Jurkat, Clone E6-1 (cell line): ENCODE data around the gene RAB20.

Experiments
- DNase-seq: peaks from one replicate; pipeline ENCODE4 v3.0.0-alpha.2; 2011; ENCODE audit warnings: low read depth, low spot score
- H3K4me3 ChIP-seq: 2 replicates; pipeline ENCODE4 v1.5.1; 2011; ENCODE audit warnings: mild to moderate bottlenecking, low read length, control low read depth, moderate library complexity

Gene RAB20

DNA sequence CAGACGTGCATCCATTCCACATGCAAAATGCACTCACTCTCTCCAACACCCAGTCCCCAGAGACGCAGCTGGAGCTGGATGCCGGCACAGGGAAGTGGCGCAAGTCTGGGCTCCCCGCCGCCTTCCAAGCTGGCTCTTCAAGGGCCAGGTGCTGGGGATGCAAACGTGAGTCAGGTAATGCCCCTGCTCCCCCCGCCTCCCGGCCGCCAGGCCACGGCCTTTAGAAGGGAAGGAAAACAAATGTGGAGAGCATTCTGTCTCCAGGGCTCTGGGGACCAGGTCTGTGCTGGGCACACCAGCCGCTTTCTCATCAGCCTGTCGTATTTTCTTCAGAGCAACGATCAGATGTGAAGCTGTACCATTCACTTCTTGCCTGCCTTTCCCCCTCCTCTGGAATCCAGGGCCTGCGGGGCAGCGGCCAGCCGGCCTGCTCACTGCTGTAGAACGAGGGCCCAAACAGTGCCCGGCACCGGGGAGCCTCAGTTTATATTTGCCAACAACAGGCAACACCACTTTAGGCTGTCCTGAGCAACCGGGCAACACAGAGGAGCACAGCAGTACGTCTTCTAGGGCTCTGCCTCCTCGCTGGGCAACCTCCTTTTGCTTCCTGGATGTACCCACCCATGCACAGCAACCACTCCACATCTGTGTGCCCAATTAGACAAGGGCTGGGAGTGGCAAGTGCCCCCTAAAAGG is 3.8 kb downstream of the RAB20 start:
- H3K4me3 ChIP-seq: no peak overlapping the region
- DNase-seq: no peak

DNA sequence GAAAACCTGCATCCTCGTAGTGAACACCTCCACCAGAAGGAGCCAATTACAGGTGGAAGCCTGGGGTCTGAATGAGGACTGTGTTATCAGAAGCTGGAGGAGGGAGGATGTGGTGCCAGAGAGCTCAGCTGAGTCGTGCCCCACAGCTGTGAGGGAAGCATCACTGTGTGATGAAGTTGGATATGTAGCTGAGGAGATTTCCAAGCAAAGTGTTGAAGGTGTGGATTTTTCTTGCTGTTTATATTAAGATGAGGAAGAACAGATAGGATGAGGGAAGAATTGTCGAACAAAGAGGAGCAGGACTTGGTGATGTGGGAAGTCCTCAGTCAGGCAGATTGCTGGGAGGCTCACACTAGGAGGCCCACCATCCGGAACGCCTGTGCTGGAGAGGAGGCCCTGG is 4.4 kb downstream of the RAB20 start:
- no peak overlapping the region for H3K4me3 ChIP-seq
- no peak for DNase-seq

- no peak overlapping the region for H3K4me3 ChIP-seq
- DNase-seq: no peak
Measured at GRCh38 chr13:110556224-110556606, 5.3 kb downstream of the RAB20 start.

GRCh38 chr13:110555601-110556223 is 5.8 kb downstream of the RAB20 start:
- no peak for DNase-seq
- no peak overlapping the region for H3K4me3 ChIP-seq

- DNase-seq: no peak
- H3K4me3 ChIP-seq: no peak overlapping the region
Measured at GRCh38 chr13:110554946-110555345, 6.6 kb downstream of the RAB20 start.

DNA sequence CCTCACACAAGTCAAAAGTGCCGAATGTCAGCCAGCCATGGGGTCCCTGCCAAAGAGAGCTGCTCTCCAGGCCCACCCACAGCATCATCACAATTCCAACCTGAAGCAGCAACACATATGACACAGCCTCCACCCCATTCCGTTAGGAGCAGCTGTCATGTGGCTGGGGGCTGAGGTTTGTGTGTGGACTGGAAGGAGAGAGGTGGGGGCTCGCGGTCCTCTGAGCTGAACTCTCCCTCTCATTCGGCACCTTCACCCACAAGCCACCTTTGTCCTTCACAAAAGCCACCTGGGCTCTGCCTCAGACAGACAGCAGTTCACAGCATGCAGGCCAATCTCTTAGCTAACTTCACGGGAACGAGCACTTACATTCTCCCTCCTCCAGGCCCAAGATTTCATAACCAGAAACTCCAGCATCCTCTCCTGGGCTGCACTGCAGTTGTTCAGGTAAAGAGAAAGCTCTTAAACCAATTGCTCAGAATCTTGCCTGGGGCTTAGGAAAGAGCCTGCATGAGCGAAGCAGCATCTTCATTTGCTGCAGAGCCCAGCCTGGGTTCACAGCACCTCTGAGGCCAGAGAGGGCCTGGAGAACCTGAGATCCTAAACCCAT is 7.2 kb downstream of the RAB20 start:
- no peak for DNase-seq
- H3K4me3 ChIP-seq: no peak overlapping the region

DNA sequence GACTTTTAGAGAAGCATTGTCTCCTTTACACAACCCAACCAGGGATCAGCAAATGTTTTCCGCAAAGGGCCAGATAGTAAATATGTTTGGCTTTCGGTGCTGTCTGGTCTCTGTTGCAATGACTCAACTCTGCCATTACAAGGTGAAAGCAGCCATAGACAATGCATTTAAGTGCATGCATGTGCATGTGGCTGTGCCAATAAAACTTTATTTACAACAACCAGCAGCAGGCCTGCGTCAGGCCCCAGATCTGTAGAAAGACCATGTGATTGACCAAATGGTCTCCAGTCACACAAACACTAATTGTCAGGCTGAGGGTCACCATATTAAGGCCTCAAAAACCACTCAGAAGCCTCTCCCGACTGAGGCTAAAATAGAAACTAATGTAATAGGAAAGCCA is 8.1 kb downstream of the RAB20 start:
- no peak for DNase-seq
- no peak overlapping the region for H3K4me3 ChIP-seq

- H3K4me3 ChIP-seq: no peak overlapping the region
- DNase-seq: no peak
Measured at GRCh38 chr13:110552767-110553166, 8.8 kb downstream of the RAB20 start.

- no peak for DNase-seq
- H3K4me3 ChIP-seq: no peak overlapping the region
Measured at GRCh38 chr13:110551284-110551683, 10.2 kb downstream of the RAB20 start.

DNA sequence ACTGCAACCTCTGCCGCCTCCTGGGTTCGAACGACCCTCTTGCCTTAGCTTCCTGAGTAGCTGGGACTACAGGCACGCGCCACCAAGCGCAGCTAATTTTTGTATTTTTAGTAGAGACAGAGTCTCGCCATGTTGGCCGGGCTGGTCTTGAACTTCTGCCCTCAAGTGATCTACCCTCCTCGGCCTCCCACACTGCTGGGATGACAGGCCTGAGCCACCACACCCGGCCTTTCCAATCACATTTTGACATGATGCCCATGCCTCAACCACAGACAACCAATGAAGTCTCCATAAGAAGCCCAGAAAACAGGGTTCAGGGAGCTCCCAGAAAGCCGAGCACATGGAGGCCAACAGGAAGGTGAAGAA is 11.7 kb downstream of the RAB20 start:
- no peak for DNase-seq
- H3K4me3 ChIP-seq: no peak overlapping the region

DNA sequence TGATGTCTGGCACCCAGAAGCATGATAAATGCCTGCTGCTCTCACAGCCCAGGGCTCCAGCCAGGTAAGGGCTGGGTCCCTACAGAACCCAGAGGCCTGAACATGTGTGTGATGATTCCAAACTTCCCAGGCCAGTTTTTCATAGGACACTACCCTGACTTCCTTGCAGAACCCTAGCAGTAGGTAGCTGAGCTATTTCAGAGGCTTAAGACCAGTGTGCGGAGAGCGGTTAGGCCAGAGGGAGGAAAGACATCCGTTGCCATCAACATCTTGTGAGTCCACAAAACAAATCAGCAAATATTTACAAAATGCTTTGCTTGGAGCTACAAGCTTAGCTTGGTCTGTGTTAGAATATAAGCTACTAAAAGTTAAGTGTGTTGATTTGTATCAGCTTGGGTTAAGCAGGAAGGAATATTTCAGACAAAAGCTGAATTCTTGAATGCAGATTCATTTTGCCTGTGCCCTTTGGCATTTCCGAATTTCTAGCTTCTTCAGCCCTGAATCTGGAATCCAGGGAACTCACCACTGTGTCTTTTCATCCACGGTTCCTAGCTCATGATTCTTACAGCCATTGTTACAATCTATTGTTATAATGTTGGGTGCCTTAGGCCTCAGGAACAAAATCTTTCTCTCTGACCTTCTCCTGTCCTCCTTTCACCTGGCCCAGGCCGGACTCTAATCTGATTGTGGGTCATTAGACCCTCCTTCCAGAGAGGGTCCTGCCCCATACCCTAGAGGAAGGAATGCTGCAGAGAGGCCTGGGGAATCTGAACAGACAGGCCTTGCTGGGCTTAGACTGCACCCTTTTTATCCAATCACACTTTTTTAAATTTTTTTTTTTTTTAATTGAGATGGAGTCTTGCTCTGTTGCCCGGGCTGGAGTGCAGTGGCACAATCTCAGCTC is 12.4 kb downstream of the RAB20 start:
- DNase-seq: no peak
- no peak overlapping the region for H3K4me3 ChIP-seq

DNA sequence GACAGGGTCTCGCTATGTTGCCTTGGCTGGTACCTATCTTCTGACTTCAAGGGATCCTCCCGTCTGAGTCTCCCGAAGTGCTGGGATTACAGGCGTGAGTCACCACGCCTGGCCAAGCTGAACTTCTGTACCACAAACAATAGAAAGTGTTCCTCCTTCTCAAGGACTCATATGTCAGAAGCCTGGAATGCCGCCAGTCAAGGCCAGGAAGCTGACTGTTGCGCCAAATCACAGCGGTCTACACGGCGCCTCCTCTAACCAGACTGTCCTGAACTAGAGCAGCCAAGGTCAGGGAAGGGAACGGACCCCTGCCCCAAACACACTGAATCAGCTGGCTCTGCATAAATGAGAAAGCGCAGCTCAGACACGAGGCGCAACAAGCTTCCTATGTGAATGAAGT is 14.6 kb downstream of the RAB20 start:
- DNase-seq: no peak
- no peak overlapping the region for H3K4me3 ChIP-seq

GRCh38 chr13:110546378-110546777 is 15.1 kb downstream of the RAB20 start:
- H3K4me3 ChIP-seq: no peak overlapping the region
- DNase-seq: no peak

DNA sequence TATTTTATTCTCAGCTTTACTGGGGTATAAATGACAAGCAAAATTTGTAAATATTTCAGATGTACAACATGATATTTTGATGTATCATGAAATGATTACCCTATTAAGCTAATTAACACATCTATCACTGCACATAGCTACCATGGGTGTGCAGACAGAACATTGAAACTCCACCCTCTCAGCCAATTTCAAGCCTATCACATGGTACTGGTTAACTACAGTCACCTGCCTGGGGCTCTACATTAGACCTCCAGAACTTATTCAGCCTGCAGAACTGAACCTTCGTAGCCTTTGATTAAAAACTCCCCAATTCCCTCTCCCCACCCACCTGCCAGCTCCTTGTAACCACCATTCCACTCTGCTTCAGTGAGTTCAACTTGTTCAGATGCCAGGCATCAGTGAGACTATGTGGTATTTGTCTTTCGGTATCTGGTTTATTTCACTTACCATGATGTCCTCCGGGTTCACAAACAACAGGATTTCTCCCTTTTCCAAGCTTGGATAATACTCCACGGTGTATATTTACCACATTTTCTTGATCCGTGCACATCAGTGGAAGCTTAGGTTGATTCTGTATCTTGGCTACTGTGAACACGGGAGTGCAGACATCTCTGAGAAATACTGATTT is 19.2 kb downstream of the RAB20 start:
- H3K4me3 ChIP-seq: no peak overlapping the region
- no peak for DNase-seq

- H3K4me3 ChIP-seq: no peak overlapping the region
- DNase-seq: no peak
Measured at GRCh38 chr13:110541526-110541920, 20.0 kb downstream of the RAB20 start.

- no peak overlapping the region for H3K4me3 ChIP-seq
- DNase-seq: no peak
Measured at GRCh38 chr13:110540871-110541525, 20.5 kb downstream of the RAB20 start.

DNA sequence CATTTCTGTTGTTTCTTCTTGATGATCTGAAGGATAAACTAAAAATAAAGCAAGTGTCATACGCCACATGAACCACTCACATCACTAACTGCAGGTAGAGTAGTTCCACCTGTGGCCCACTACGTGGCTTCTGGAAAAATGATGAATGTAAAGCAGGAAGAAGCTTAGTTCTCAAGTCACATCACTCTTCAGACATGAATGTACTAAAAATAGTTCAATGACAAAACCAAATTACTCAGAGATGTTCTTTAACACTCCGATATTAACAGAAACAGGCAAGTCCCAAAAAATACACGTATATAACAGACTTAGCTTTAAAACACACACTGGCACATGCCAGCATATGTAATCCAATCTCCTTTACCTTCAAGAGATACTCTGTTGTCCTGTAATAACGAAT is 21.6 kb downstream of the RAB20 start:
- DNase-seq: no peak
- no peak overlapping the region for H3K4me3 ChIP-seq

DNA sequence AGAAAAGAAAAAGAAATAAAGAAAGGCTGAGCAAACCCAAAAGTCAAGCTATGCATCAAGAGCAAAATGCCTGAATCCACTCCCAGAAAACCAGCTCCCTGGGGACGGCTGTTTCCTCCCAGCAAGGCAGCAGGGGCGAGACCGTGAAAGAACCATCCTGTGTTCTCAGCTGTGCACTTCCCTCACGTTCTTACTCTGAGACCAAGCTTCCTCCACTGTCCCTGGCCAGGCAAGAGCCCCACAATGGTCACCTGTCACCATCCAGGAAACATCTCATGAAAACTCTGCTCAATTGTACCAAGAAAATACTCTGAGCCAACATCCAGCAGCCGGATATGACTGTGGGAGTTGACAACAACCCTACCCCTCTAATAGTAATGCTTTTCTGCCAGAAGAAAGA is 22.9 kb downstream of the RAB20 start:
- no peak overlapping the region for H3K4me3 ChIP-seq
- DNase-seq: no peak
